HCT116 (cell line): Measurements from ENCODE around the gene TLR3.

ENCODE experiments used
- ATF3 ChIP-seq: IDR thresholded peaks from 2 replicates; pipeline ENCODE4 v1.6.1; 2012
- CEBPB ChIP-seq: IDR thresholded peaks from 2 replicates; pipeline ENCODE4 v1.6.1; 2012; ENCODE audit warnings: low read depth
- CTCF ChIP-seq, 3 experiments: fragments of 200-600 bp in 1 of 3; sonication (generic) in 1 of 3; IDR thresholded peaks in 2 of 3; conservative IDR thresholded peaks in 1 of 3; 2 replicates each; pipeline ENCODE4 v1.5.1; 2012 to 2017; ENCODE audit warnings: low read depth in 2 of 3, low read length in 2 of 3, antibody characterized with exemption in 1 of 3, borderline replicate concordance in 1 of 3, control low read depth in 1 of 3, mild to moderate bottlenecking in 1 of 3, mixed read lengths in 1 of 3, mixed run types in 1 of 3, moderate library complexity in 1 of 3; ENCODE audit not compliant: insufficient read depth in 1 of 3
- MAX ChIP-seq: IDR thresholded peaks from 2 replicates; pipeline ENCODE4 v1.6.1; 2012
- POLR2A ChIP-seq: IDR thresholded peaks from 2 replicates; pipeline ENCODE4 v1.7.0; 2011; ENCODE audit warnings: borderline replicate concordance; ENCODE audit not compliant: insufficient read depth, insufficient read length; ENCODE audit errors: extremely low read depth
- SIN3A ChIP-seq: IDR thresholded peaks from 2 replicates; pipeline ENCODE4 v1.6.1; 2012; ENCODE audit warnings: low read depth
- SP1 ChIP-seq: IDR thresholded peaks from 2 replicates; pipeline ENCODE4 v1.6.1; 2012; ENCODE audit warnings: low read depth
- ZBTB33 ChIP-seq: IDR thresholded peaks from 2 replicates; pipeline ENCODE4 v1.6.1; 2011; ENCODE audit warnings: mild to moderate bottlenecking, low read length, moderate library complexity; ENCODE audit not compliant: insufficient replicate concordance; ENCODE audit errors: extremely low read depth
- ZNF274 ChIP-seq: fragments of 200-500 bp; sonication (Bioruptor generic); IDR thresholded peaks from 2 replicates; pipeline ENCODE4 v1.6.1; 2014; ENCODE audit warnings: mild to moderate bottlenecking, low read depth, low read length, inconsistent platforms

- TF ChIP-seq ZBTB33: no peak
- no peak for TF ChIP-seq CTCF (IDR thresholded peaks at IDR 0.05 in 2 of 3, conservative IDR thresholded peaks at IDR 0.05 in 1 of 3; ENCODE audit: borderline replicate concordance in 1 of 3, insufficient read depth in 1 of 3, low read depth in 2 of 3, low read length in 2 of 3)
- TF ChIP-seq MAX: no peak
- no peak for TF ChIP-seq SIN3A
- no peak for TF ChIP-seq SP1
- TF ChIP-seq CEBPB: no peak
- TF ChIP-seq POLR2A: no peak
- TF ChIP-seq ATF3: no peak
- no peak for TF ChIP-seq ZNF274
Measured at GRCh38 chr4:186039697-186040096, 29.3 kb upstream of the TLR3 start.
